Limb (tissue), 2 donors: ENCODE measurements around the gene COMMD1.
"Not testable (repeated sequence)": the region's sequence is repeated elsewhere in the genome, so short reads cannot be mapped to it uniquely, and the experiment has no call there.

Experiments used
- DNase-seq, 2 donors: peaks; one replicate each; pipeline ENCODE4 v3.0.0-alpha.2; 2016; ENCODE audit errors: extremely low spot score in 2 of 2

The COMMD1 gene

DNA sequence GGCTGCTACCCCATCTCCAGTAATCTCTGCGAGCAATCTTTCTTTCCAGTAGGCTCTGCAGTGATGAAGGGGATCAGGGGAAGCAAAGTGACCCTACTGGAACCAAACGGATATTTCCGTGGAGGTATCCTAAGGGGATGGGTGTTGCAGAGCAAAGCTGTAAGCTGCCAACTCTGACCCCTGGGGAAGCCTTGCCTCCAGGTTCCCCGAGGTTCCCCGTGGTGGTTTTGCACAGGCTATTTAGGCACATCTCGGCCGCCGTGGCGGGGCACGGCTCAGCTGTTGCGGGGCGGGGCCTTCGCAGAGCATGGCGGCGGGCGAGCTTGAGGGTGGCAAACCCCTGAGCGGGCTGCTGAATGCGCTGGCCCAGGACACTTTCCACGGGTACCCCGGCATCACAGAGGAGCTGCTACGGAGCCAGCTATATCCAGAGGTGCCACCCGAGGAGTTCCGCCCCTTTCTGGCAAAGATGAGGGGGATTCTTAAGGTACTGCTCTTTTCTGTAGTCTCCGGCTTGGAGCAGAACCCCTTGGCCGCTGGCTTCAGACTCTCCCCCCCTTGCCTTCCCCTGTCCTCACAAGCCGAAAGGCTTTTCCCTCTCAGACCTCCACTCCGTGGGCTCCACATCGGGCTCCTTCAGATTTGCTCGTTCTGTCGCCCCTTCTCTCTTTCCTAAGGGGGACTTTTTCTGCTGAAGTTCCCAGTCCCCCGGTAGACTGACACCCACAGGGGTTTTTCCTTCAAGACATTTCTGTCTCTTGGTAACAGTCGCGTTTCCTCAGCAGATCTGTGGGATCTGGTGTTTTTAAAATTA is at the start of gene COMMD1:
Gene COMMD1, plus strand, starts transcription at position 303 of the 814 bp plus-strand sequence. Its CDS starts 5 bp downstream, at position 308.
- peak; percentile 86 to 88 for DNase-seq

DNA sequence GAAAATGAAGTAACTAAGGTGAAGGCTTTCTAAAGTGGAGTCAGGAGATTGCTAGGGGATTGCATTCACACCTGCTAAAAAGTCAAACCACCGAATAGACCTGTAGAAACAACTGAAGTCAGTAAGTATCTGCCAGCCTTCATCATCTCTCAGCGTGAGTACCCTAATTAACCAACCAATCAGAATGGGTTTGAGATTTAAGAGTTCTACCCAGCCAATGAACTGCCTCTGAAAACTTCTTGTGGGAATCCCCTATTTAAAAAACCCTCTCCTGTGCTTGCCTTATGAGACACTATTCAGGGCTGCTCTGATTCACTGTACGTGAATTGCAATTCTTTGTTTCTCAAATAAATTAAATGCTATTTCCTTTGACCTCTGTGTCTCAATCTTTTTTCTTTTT is 48.2 kb upstream of the COMMD1 start:
- no peak for DNase-seq

- no peak for DNase-seq
Measured at GRCh38 chr2:61862085-61862484, 43.4 kb upstream of the COMMD1 start.

- not testable (repeated sequence) for DNase-seq
Measured at GRCh38 chr2:61866482-61867089, 38.9 kb upstream of the COMMD1 start.

- DNase-seq: no peak
Measured at GRCh38 chr2:61876400-61876799, 29.1 kb upstream of the COMMD1 start.

DNA sequence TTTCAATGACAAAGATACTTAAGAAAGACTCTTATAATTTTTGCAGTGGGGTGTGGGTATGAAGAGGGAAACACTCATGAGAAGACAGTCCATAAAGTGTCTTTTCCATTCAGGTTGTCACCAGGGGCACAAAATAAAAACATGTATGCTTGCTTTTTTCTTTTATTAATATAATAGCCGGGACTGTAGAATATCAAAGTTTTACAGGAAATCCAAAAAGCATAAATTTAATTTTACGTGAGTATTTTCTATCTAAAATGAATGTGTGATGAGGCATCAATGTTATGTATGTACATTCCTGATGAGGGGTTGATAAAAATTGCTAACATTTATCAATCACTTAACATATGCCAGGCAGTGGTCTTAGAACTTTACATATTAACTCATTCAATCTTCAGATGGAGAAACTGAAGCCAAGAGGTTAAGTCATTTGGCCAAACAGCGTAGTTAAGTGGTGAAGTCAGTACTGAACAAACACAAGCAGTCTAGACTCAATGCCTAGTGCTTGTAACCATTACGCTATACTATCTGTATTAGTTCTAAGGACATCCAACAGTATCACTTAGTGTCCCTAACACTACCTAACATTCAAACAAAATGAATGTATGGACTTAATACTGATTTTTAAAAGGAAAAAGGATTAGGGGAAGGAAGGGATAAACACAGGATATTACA is 27.8 kb upstream of the COMMD1 start:
- DNase-seq: no peak

GRCh38 chr2:61878761-61879160 is 26.7 kb upstream of the COMMD1 start:
- DNase-seq: no peak

GRCh38 chr2:61879351-61879750 is 26.1 kb upstream of the COMMD1 start:
- DNase-seq: not testable (repeated sequence)

- DNase-seq: no peak
Measured at GRCh38 chr2:61882850-61883249, 22.6 kb upstream of the COMMD1 start.

- no peak for DNase-seq
Measured at GRCh38 chr2:61885896-61886603, 19.4 kb upstream of the COMMD1 start.

GRCh38 chr2:61887717-61888266 is 17.7 kb upstream of the COMMD1 start:
- no peak for DNase-seq

GRCh38 chr2:61888267-61889055 is 17.0 kb upstream of the COMMD1 start, which contains the start of gene CCT4:
CCT4 (minus strand) TSS chr2:61888656; CDS start chr2:61888507, 149 bp downstream.
- peak; percentile 88 to 97 for DNase-seq

- DNase-seq: peak in 1 of 2 donors; percentile 10
Measured at GRCh38 chr2:61898810-61899209, 6.7 kb upstream of the COMMD1 start.

GRCh38 chr2:61900281-61900680 is 5.2 kb upstream of the COMMD1 start:
- DNase-seq: no peak

GRCh38 chr2:61906186-61906470 is 654 bp downstream of the COMMD1 start:
- DNase-seq: no peak

DNA sequence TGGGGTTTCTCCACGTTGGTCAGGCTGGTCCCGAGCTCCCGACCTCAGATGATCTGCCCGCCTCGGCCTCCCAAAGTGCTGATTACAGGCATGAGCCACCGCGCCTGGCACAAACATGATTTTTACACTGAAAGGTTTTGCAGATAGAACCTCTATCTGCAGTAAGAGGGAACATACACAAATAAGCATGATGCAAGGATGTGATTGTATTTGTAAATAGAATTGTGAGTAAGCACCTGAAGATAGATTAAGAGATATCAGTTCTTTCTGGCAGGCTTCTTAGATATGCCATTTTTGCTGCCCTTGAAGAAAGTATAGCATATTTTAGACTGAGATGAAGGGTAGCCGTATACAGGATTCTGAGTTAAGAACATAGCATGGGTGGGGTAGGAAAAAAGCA is 3.6 kb downstream of the COMMD1 start:
- no peak for DNase-seq

DNA sequence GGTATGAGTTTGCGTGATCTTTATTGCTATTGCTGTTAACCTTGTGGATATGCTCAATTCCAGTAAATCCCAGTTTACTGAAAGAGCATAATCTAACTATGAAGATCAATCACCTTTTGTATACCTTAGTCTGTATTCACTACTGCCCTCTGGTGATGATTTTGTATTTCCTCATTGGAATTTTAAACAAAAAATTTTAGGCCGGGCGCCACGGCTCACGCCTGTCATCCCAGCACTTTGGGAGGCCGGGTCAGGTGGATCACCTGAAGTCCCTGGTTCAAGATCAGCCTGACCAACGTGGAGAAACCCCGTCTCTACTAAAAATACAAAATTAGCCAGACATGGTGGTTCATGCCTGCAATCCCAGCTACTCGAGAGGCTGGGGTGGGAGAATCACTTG is 5.1 kb downstream of the COMMD1 start:
- DNase-seq: no peak

- no peak for DNase-seq
Measured at GRCh38 chr2:61911510-61911909, 6.0 kb downstream of the COMMD1 start.

DNA sequence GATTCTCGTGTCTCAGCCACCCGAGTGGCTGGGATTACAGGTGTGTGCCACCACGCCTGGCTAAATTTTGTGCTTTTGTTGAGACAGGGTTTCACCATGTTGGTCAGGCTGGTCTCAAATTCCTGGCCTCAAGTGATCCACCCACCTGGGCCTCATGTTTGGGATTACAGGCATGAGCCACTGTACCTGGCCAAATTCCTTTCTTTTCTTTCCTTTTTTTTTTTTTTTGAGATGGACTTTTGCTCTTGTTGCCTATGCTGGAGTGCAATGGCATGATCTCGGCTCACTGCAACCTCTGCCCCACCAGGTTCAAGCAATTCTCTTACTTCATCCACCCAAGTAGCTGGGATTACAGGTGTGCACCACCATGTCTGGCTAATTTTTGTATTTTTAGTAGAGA is 9.3 kb downstream of the COMMD1 start:
- DNase-seq: not testable (repeated sequence)

DNA sequence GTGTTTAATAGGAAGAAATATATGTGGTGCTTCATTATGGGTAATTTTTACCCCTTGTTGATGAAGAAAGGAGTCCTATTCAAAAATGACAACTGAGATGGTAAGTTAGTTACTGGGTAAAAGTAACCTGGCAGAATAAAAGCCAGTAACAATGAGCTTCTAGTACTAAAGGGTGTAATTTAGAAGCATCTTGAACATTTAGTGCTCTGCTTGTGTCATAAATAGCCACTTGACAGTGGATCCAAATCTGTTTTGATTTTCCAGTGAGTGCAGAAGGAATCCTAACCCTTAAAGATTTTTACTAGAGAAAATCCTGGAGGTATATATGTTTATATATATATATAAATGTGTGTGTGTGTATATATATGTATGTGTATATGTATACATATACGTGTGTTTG is 15.1 kb downstream of the COMMD1 start:
- DNase-seq: no peak

- DNase-seq: no peak
Measured at GRCh38 chr2:61922714-61923113, 17.2 kb downstream of the COMMD1 start.
